K562 (cell line): Measurements from ENCODE around the gene SAA2. TPM values are rescaled to one million over a fixed set of nuclear protein-coding genes. Genes with fewer than 3 reads are reported as not detected.

Experiments
- ATAC-seq: fragments of 200-7000 bp; cut with Tn5 transposase; 3 replicates; pipeline ENCODE4 v1.9.1; 2020; ENCODE audit warnings: moderate library complexity
- BruUV-seq: library from RNA; stranded (reverse); fragments of 400-500 nt; replicated peaks from 2 replicates; lab custom pipeline; 2021; lab: Mats Ljungman, UMichigan
- CTCF ChIA-PET: fragments of 300-600 bp; formaldehyde crosslinking; extraction: SDS; loops from one replicate; lab custom pipeline; 2021; ENCODE audit warnings: low intra/inter-chr PET ratio; lab: Yijun Ruan, JAX
- POLR2A ChIA-PET: fragments of 300-600, 350-650 bp; sonication (Branson Sonifier 250); formaldehyde crosslinking; extraction: SDS; loops from one replicate; lab custom pipeline; 2021; ENCODE audit warnings: antibody characterized with exemption, inconsistent platforms; lab: Yijun Ruan, JAX
- DNase-seq, 4 experiments: peaks; one replicate each; pipeline versions ENCODE4 v3.0.0 to v3.0.0-alpha.2; 2011 to 2018; ENCODE audit warnings: low spot score in 3 of 4, mixed read lengths in 3 of 4; ENCODE audit errors: extremely low read depth in 1 of 4
- FAIRE-seq: peaks from 2 replicates; lab custom pipeline; 2011; peaks lifted over from hg19 to GRCh38; lab: Jason Lieb, UNC
- H2AFZ ChIP-seq: 2 replicates; pipeline ENCODE4 v1.6.0; 2011; ENCODE audit warnings: low read depth, low read length, control low read depth, inconsistent platforms
- H3K27ac ChIP-seq: fragments of 200-600 bp; 3 replicates; pipeline ENCODE4 v1.8.0; 2011; ENCODE audit warnings: low read depth, mild to moderate bottlenecking, control low read depth, inconsistent platforms, low read length, moderate library complexity, mixed read lengths; ENCODE audit errors: extremely low read depth
- H3K27me3 ChIP-seq, 2 experiments: fragments of 300-600 bp in 1 of 2; 2 replicates in 1 of 2; 3 replicates in 1 of 2; pipeline versions ENCODE4 v1.6.0 to v1.8.0; 2011; ENCODE audit warnings: inconsistent platforms in 2 of 2, low read length in 2 of 2, mild to moderate bottlenecking in 1 of 2, mixed read lengths in 1 of 2, moderate library complexity in 1 of 2; ENCODE audit not compliant: control insufficient read depth in 2 of 2, insufficient read depth in 2 of 2
- H3K36me3 ChIP-seq: fragments of 300-600 bp; 3 replicates; pipeline ENCODE4 v1.8.0; 2011; ENCODE audit warnings: mild to moderate bottlenecking, low read length, inconsistent platforms; ENCODE audit not compliant: control insufficient read depth, insufficient read depth
- H3K4me1 ChIP-seq, 2 experiments: fragments of 200-600 bp in 1 of 2; replicated peaks in 1 of 2; 2 replicates in 1 of 2; 3 replicates in 1 of 2; pipeline versions ENCODE4 v1.5.1 to v1.8.0; 2011; ENCODE audit warnings: inconsistent platforms in 2 of 2, low read length in 2 of 2, mild to moderate bottlenecking in 1 of 2, mixed read lengths in 1 of 2, moderate library complexity in 1 of 2; ENCODE audit not compliant: control insufficient read depth in 2 of 2, insufficient read depth in 2 of 2
- H3K4me2 ChIP-seq: 2 replicates; pipeline ENCODE4 v1.6.1; 2011; ENCODE audit warnings: low read length, control low read depth, inconsistent platforms, mixed read lengths; ENCODE audit not compliant: insufficient read depth
- H3K4me3 ChIP-seq: fragments of 200-600 bp; sonication (generic), shearing (Covaris generic); 2 replicates; pipeline ENCODE4 v1.5.1; 2016; ENCODE audit warnings: control low read depth, inconsistent platforms
- H3K79me2 ChIP-seq: fragments of 200-600 bp; 3 replicates; pipeline ENCODE4 v1.8.0; 2011; ENCODE audit warnings: low read length, inconsistent platforms; ENCODE audit not compliant: control insufficient read depth, insufficient read depth
- H3K9ac ChIP-seq, 2 experiments: 2 replicates each; pipeline versions ENCODE4 v1.6.0 to v1.6.1; 2011; ENCODE audit warnings: low read depth in 2 of 2, low read length in 2 of 2, control low read depth in 1 of 2, inconsistent platforms in 1 of 2, mild to moderate bottlenecking in 1 of 2, mixed read lengths in 1 of 2; ENCODE audit not compliant: insufficient read depth in 1 of 2
- H3K9me1 ChIP-seq: one replicate; pipeline ENCODE4 v1.6.0; 2011; ENCODE audit warnings: inconsistent platforms, mild to moderate bottlenecking, low read length, moderate library complexity; ENCODE audit not compliant: control insufficient read depth, insufficient read depth
- H3K9me3 ChIP-seq: replicated peaks from 2 replicates; pipeline ENCODE4 v1.5.1; 2011; ENCODE audit warnings: low read depth, low read length, inconsistent platforms; ENCODE audit not compliant: control insufficient read depth, insufficient read depth
- H4K20me1 ChIP-seq: replicated peaks from 2 replicates; pipeline ENCODE4 v1.6.1; 2011; ENCODE audit warnings: low read length, inconsistent platforms, mixed read lengths; ENCODE audit not compliant: control insufficient read depth, insufficient read depth
- AFF1 ChIP-seq, 2 experiments: fragments of 450-650 bp; IDR thresholded peaks; 2 replicates each; pipeline ENCODE4 v1.6.1; 2018; ENCODE audit warnings: mild to moderate bottlenecking in 2 of 2, low read depth in 1 of 2; ENCODE audit not compliant: partially characterized antibody in 2 of 2
- CREB3L1 ChIP-seq: fragments of 450-650 bp; IDR thresholded peaks from 2 replicates; pipeline ENCODE4 v1.6.1; 2014; ENCODE audit warnings: low read depth, mild to moderate bottlenecking, moderate library complexity, borderline replicate concordance
- HCFC1 ChIP-seq: IDR thresholded peaks from 2 replicates; pipeline ENCODE4 v1.6.1; 2012; ENCODE audit warnings: low read depth, low read length, improper control_type of control experiment
- MYC ChIP-seq, 2 experiments: fragments of 250-450 bp in 1 of 2; sonication (Bioruptor Pico) in 1 of 2; IDR thresholded peaks; 2 replicates each; pipeline versions ENCODE4 v1.5.1 to v1.6.1; 2012 to 2021; ENCODE audit warnings: low read depth in 2 of 2, borderline replicate concordance in 1 of 2, improper control_type of control experiment in 1 of 2, low read length in 1 of 2, mild to moderate bottlenecking in 1 of 2, moderate library complexity in 1 of 2
- PCBP2 ChIP-seq: fragments of 200-400 bp; formaldehyde crosslinking; IDR thresholded peaks from 2 replicates; pipeline ENCODE4 v1.6.1; 2018; ENCODE audit warnings: low read length, low read depth, mild to moderate bottlenecking, moderate library complexity; ENCODE audit not compliant: poor library complexity, severe bottlenecking
- PRPF4 ChIP-seq: fragments of 200-400 bp; formaldehyde crosslinking; IDR thresholded peaks from one replicate; pipeline ENCODE4 v1.6.1; 2017; ENCODE audit warnings: low read length, low read depth, mild to moderate bottlenecking; ENCODE audit not compliant: insufficient read depth, poor library complexity, severe bottlenecking
- RBM17 ChIP-seq: fragments of 200-400 bp; formaldehyde crosslinking; IDR thresholded peaks from 2 replicates; pipeline ENCODE4 v1.6.1; 2017; ENCODE audit warnings: low read depth, mild to moderate bottlenecking, low read length, borderline replicate concordance
- YY1 ChIP-seq, 3 experiments: IDR thresholded peaks; 2 replicates each; pipeline ENCODE4 v1.6.1; 2011; ENCODE audit warnings: low read length in 2 of 3, mild to moderate bottlenecking in 2 of 3, moderate library complexity in 2 of 3, borderline replicate concordance in 1 of 3, control low read depth in 1 of 3, low read depth in 1 of 3; ENCODE audit not compliant: insufficient read depth in 3 of 3, insufficient replicate concordance in 2 of 3, control insufficient read depth in 1 of 3, insufficient read length in 1 of 3; ENCODE audit errors: extremely low read depth in 1 of 3
- ZFPM2 ChIP-seq: fragments of 250-450 bp; sonication (Bioruptor Pico); IDR thresholded peaks from 2 replicates; pipeline ENCODE4 v1.5.1; 2022; ENCODE audit warnings: mild to moderate bottlenecking
- WGBS: fragments of 100-300 bp; shearing (Covaris generic); methylation state at CpG from one replicate; pipeline ENCODE4 v1.1.6; 2016; ENCODE audit warnings: low coverage, mixed read lengths; ENCODE audit not compliant: insufficient coverage; ENCODE audit errors: missing lambda C conversion rate; 5-methylcytosine and 5-hydroxymethylcytosine counted together
- in situ Hi-C: fragments of 300-500 bp; cut with MboI; formaldehyde crosslinking; loops from 4 replicates; pipeline ENCODE4 v1.15.0; 2018; ENCODE audit warnings: inconsistent platforms, mixed read lengths
- intact Hi-C: fragments of 100-400 bp; cut with micrococcal nuclease; formaldehyde crosslinking; loops from 2 replicates; pipeline ENCODE4 v1.14.2; 2022
- polyA plus RNA-seq, 8 experiments: library from polyadenylated mRNA; depleted of rRNA in 4 of 8; stranded (reverse) in 5 of 8; unstranded in 3 of 8; fragments of >200 nt; fragmentation: Nextera tagmentation in 2 of 8; fragmentation: Illumina TruSeq in 1 of 8; extraction: Ambion mirVana in 2 of 8; extraction: Trizol in 1 of 8; gene quantifications; 2 replicates each; pipeline versions ENCODE4 v1.2.1 to v1.2.3, GENCODE V29; 2011 to 2014; ENCODE audit warnings: inconsistent platforms in 1 of 8, missing spikeins in 1 of 8
- total RNA-seq, 7 experiments: library from RNA; depleted of rRNA in 6 of 7; stranded (reverse); fragments of >200 nt in 6 of 7; fragmentation: Illumina TruSeq in 2 of 7; extraction: Trizol in 2 of 7; gene quantifications; 2 replicates each; pipeline versions ENCODE4 v1.2.1 to v1.2.3, GENCODE V29; 2011 to 2021; ENCODE audit warnings: low replicate concordance in 1 of 7
- TF ChIP-seq, protein P1 (sequence below): sonication (generic); formaldehyde crosslinking; IDR thresholded peaks from 2 replicates; pipeline ENCODE4 v1.9.0; 2022; ENCODE audit warnings: mild to moderate bottlenecking, missing genetic modification reagents
- TF ChIP-seq, protein P2 (sequence below): fragments of 250-450 bp; sonication (Bioruptor Pico); IDR thresholded peaks from 2 replicates; pipeline ENCODE4 v1.5.0; 2020; ENCODE audit warnings: mild to moderate bottlenecking

SAA2 gene
- total and polyA plus RNA-seq, 9 of the 15 experiments (the other 6 are each of a cell fraction or from before 2014, with no cell fraction given): 4.6 TPM; not detected in 8

DNA sequence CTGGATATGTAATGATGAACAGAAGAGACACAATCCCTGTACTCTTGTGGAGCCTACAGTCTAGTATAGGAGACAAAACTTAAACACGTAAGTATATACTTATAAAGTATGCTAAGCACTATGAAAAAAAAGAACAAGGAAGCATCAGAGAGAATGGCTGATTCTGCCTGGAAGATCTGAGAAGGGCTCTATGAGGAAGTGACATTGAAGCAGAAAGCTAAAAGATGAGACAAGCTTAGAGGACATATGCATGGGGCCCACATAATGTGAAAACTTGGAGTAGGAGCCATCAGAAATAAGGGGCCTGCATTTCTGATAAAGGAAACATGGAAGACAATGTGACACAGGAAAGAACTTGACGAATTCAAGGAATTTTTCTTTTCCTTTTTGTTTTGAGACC, 34.2 kb upstream of the SAA2 start:
- Histone ChIP-seq H3K9me1 (no peaks in the 10 kb centered on the region), H3K79me2 (no peaks in the 10 kb centered on the region), H3K4me2 (no peak overlapping the region), H3K4me1 (no peaks in the 10 kb centered on the region), H3K9me3 (no peaks in the 10 kb centered on the region), H2AFZ (no peak overlapping the region), H3K27ac (no peak overlapping the region), H3K4me3 (no peak overlapping the region), H4K20me1 (no peaks in the 10 kb centered on the region), H3K36me3 (peaks cover 79% of the 10 kb centered on the region), H3K9ac (no peak overlapping the region), H3K27me3 (no peaks in the 10 kb centered on the region)
- DNase-seq: no peak
- CTCF ChIA-PET: no interaction called here
- 85% methylated on average over 2 of the region's 2 CpGs for WGBS
- no peak for ATAC-seq
- no peak for FAIRE-seq
- BruUV-seq: no TSS peak
- in situ Hi-C loops (no loop called here), intact Hi-C loops (no loop called here)
- POLR2A ChIA-PET: interaction anchor here (0.7 to 1.5 kb wide), 4 partner anchors 10 to 351 kb away, joined by 3 to 5 read pairs (median 4); partner anchors contain the start of gene SPTY2D1
- TF ChIP-seq YY1 (IDR thresholded peaks at IDR 0.05; ENCODE audit: borderline replicate concordance in 1 of 3, control insufficient read depth in 1 of 3, extremely low read depth in 1 of 3, insufficient read depth in 3 of 3, insufficient read length in 1 of 3, insufficient replicate concordance in 2 of 3, low read depth in 1 of 3, low read length in 2 of 3) (no peak), HCFC1 (no peak), PCBP2 (no peak), ZFPM2 (no peak), AFF1 (IDR thresholded peaks at IDR 0.05; ENCODE audit: low read depth in 1 of 2, partially characterized antibody in 2 of 2) (no peak), CREB3L1 (no peak), MYC (IDR thresholded peaks at IDR 0.05; ENCODE audit: low read depth, low read length) (no peak), MYC (CRISPR knock-in tag; IDR thresholded peaks at IDR 0.05; ENCODE audit: borderline replicate concordance, low read depth) (no peak), RBM17 (no peak), PRPF4 (no peak)
- TF ChIP-seq, protein P1, sequence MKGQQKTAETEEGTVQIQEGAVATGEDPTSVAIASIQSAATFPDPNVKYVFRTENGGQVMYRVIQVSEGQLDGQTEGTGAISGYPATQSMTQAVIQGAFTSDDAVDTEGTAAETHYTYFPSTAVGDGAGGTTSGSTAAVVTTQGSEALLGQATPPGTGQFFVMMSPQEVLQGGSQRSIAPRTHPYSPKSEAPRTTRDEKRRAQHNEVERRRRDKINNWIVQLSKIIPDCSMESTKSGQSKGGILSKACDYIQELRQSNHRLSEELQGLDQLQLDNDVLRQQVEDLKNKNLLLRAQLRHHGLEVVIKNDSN (CRISPR knock-in tag): no peak
- TF ChIP-seq, protein P2, sequence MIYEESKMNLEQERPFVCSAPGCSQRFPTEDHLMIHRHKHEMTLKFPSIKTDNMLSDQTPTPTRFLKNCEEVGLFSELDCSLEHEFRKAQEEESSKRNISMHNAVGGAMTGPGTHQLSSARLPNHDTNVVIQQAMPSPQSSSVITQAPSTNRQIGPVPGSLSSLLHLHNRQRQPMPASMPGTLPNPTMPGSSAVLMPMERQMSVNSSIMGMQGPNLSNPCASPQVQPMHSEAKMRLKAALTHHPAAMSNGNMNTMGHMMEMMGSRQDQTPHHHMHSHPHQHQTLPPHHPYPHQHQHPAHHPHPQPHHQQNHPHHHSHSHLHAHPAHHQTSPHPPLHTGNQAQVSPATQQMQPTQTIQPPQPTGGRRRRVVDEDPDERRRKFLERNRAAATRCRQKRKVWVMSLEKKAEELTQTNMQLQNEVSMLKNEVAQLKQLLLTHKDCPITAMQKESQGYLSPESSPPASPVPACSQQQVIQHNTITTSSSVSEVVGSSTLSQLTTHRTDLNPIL (CRISPR knock-in tag): no peak
